ENCODE results near the gene SLBP.
"Not testable (repeated sequence)": the region's sequence is repeated elsewhere in the genome, so short reads cannot be mapped to it uniquely, and the experiment has no call there.

Gene SLBP

DNA sequence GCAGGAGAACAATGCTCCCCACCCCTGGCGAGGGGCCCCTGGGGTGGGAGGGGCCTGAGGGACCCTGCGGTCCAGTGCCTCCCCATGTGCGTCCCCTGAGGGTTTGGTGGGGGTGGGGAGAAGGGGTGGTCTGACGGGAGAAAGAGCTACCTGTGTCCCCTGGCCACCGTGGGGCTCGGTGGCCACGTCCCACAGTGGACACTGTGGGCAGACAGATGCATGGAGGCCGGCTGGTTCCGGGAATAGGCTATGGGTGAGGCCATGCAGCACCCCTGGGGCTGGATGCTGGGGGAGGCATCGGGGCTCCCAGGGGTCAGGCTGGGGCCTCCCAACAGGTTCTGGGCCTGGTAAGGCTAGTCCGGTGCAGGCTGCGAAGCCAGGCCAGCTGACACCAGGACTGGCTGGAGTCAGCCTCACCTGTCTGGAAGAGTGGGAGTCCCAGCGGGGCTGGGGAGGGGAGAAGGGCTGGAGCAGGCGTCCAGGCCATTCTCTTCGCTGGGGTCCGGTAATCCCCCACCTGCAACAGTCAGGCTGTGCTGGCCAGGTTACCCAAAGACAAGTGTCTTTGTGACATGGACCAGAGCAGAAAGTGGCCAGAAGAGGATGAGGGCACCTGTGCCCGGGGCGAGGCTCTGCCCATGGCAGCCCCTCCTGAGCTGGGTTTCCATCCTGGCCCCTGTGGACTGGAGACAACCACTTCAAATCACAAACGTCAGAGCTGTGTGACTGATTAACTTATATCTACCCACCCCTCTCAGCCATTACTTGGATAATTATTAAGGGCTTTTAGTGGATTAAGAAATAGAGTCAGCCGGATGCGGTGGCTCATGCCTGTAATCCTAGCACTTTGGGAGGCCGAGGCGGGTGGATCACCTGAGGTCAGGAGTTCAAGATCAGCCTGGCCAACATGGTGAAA lies 26.6 kb downstream of the SLBP start:
- peaks cover 12% of the 10 kb centered on the region for H3K4me1 Mint-ChIP-seq (ENCODE audit: low read depth)
- H3K27me3 Mint-ChIP-seq = no peaks in the 10 kb centered on the region
- no peak overlapping the region for H3K4me3 Mint-ChIP-seq
- peaks cover 4% of the 10 kb centered on the region for H3K36me3 Mint-ChIP-seq
- no peak overlapping the region for H3K27ac Mint-ChIP-seq
- no peaks in the 10 kb centered on the region for H3K9me3 Mint-ChIP-seq (ENCODE audit: low read depth)

GRCh38 chr4:1684506-1685234 lies 27.4 kb downstream of the SLBP start:
- no peak overlapping the region for H3K27ac Mint-ChIP-seq
- no peaks in the 10 kb centered on the region for H3K27me3 Mint-ChIP-seq
- peak overlapping the region; percentile 51 for H3K4me3 Mint-ChIP-seq
- peaks cover 12% of the 10 kb centered on the region for H3K4me1 Mint-ChIP-seq (ENCODE audit: low read depth)
- H3K9me3 Mint-ChIP-seq (ENCODE audit: low read depth) = no peaks in the 10 kb centered on the region
- peaks cover 2% of the 10 kb centered on the region for H3K36me3 Mint-ChIP-seq

GRCh38 chr4:1683736-1684505 lies 28.2 kb downstream of the SLBP start, which contains the start of gene FAM53A:
TSS of gene FAM53A (minus strand) at chr4:1684313. CDS start at chr4:1668741, 15,572 bp downstream.
- Mint-ChIP-seq H3K27me3 (no peaks in the 10 kb centered on the region), H3K9me3 (ENCODE audit: low read depth) (no peaks in the 10 kb centered on the region), H3K36me3 (no peaks in the 10 kb centered on the region), H3K4me3 (peak within 1 kb of the TSS; percentile 91), H3K4me1 (ENCODE audit: low read depth) (peaks cover 12% of the 10 kb centered on the region), H3K27ac (peak within 1 kb of the TSS; percentile 92)

DNA sequence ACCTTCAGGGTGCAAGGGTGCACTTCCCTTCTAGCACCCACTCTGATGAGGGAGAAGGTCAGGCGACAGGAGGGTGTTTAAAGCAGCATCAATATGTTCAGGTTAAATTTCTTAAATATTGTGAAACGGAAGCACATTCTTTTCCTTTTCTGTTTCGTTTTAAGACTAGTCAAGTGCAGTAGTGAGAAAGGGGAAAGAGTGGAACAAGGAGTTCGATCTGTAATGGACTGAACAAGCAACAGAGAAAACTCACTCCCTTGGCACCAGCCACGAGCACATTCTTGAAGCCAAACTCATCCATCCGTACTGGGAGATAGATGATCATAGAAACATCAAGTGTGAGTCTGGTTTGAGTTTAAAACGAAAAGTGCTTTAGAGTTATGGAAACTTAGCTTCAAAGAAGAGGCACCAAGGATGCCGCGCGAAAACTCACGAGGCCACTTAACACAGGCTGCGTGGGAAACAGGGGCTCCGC lies 28.8 kb downstream of the SLBP start:
- Mint-ChIP-seq H3K36me3 (no peaks in the 10 kb centered on the region), H3K9me3 (ENCODE audit: low read depth) (no peaks in the 10 kb centered on the region), H3K4me1 (ENCODE audit: low read depth) (peaks cover 12% of the 10 kb centered on the region), H3K27me3 (no peaks in the 10 kb centered on the region), H3K27ac (peak overlapping the region; percentile 92), H3K4me3 (peak overlapping the region; percentile 91)

GRCh38 chr4:1682860-1683259 lies 29.3 kb downstream of the SLBP start:
- no peaks in the 10 kb centered on the region for H3K27me3 Mint-ChIP-seq
- peaks cover 12% of the 10 kb centered on the region for H3K4me1 Mint-ChIP-seq (ENCODE audit: low read depth)
- peak overlapping the region; percentile 91 for H3K4me3 Mint-ChIP-seq
- H3K27ac Mint-ChIP-seq = no peak overlapping the region
- no peaks in the 10 kb centered on the region for H3K36me3 Mint-ChIP-seq
- H3K9me3 Mint-ChIP-seq (ENCODE audit: low read depth) = no peaks in the 10 kb centered on the region

GRCh38 chr4:1678244-1678643 lies 33.9 kb downstream of the SLBP start:
- no peak overlapping the region for H3K4me3 Mint-ChIP-seq
- peaks cover 8% of the 10 kb centered on the region for H3K4me1 Mint-ChIP-seq (ENCODE audit: low read depth)
- no peaks in the 10 kb centered on the region for H3K36me3 Mint-ChIP-seq
- H3K27ac Mint-ChIP-seq = no peak overlapping the region
- H3K9me3 Mint-ChIP-seq (ENCODE audit: low read depth) = no peaks in the 10 kb centered on the region
- H3K27me3 Mint-ChIP-seq = no peaks in the 10 kb centered on the region

DNA sequence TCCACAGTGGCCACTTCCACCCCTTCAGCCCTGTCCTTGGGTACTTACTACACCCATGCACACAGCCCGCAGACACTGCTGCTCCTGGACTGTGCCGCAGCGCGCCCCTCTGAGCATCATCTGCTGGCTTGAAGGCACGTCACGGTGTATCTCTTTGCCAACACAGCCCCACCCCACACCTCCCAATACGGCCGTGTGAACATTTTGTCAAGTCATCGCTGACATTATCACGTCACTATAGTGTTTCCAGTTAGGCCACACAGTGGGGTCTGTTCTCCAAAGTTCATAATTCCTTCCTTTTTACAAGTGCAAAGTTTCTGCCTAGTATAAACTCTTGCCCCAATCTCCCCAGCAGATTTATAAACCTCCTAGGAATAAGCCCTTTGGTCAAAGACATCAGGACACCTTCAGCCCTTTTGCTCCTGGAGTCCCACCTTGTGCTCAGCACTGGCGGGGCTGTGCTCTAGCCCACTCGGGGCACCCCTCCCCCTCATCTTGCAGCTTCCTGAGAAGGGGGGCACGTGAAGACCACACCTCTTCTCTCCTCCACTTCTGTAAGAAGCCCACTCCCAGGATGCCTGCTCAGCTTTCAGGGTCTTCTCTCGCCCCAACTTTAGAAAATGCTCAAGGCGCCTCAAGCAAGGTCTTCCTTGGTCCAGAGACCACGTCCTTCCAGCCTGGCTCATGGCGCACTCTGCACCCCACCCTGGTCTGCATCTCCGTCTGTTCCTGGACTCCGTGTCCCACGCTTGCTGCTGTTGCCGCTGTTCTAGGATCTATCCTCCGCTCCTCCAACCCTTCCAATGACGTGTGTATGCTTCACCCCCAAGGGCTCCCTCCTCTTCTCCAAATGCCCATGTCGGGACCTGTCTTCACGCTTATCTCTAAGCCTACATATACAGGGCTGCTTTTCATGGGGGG lies 35.3 kb downstream of the SLBP start:
- Mint-ChIP-seq H3K4me3 (no peak overlapping the region), H3K4me1 (ENCODE audit: low read depth) (no peaks in the 10 kb centered on the region), H3K27me3 (no peaks in the 10 kb centered on the region), H3K27ac (no peak overlapping the region), H3K9me3 (ENCODE audit: low read depth) (no peaks in the 10 kb centered on the region), H3K36me3 (no peaks in the 10 kb centered on the region)

DNA sequence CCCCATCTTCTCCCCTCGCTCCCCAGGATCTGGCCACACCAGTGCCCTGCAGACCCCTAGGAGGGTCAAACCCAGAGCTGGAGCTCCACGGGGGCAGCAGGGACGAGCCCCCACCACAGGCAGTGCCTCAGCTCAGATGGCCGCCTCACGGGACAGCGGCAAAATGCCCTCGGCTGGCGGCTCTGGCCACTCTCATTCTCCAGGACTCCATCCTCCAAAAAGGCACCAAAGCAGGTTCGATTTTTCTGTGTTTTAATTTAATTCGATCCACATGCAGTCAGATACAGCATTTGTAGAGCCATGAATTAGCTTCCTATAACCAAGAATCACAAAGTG lies 36.3 kb downstream of the SLBP start:
- Mint-ChIP-seq H3K36me3 (peaks cover 2% of the 10 kb centered on the region), H3K9me3 (ENCODE audit: low read depth) (no peaks in the 10 kb centered on the region), H3K27ac (no peak overlapping the region), H3K4me3 (no peak overlapping the region), H3K27me3 (no peaks in the 10 kb centered on the region), H3K4me1 (ENCODE audit: low read depth) (no peaks in the 10 kb centered on the region)

GRCh38 chr4:1675136-1675801 lies 36.9 kb downstream of the SLBP start:
- Mint-ChIP-seq H3K36me3 (peaks cover 2% of the 10 kb centered on the region), H3K9me3 (ENCODE audit: low read depth) (no peaks in the 10 kb centered on the region), H3K4me3 (no peak overlapping the region), H3K4me1 (ENCODE audit: low read depth) (no peaks in the 10 kb centered on the region), H3K27me3 (no peaks in the 10 kb centered on the region), H3K27ac (no peak overlapping the region)

GRCh38 chr4:1674682-1675081 lies 37.4 kb downstream of the SLBP start:
- Mint-ChIP-seq H3K9me3 (ENCODE audit: low read depth) (no peaks in the 10 kb centered on the region), H3K4me3 (no peak overlapping the region), H3K27ac (no peak overlapping the region), H3K27me3 (no peaks in the 10 kb centered on the region), H3K4me1 (ENCODE audit: low read depth) (no peaks in the 10 kb centered on the region), H3K36me3 (peaks cover 2% of the 10 kb centered on the region)

DNA sequence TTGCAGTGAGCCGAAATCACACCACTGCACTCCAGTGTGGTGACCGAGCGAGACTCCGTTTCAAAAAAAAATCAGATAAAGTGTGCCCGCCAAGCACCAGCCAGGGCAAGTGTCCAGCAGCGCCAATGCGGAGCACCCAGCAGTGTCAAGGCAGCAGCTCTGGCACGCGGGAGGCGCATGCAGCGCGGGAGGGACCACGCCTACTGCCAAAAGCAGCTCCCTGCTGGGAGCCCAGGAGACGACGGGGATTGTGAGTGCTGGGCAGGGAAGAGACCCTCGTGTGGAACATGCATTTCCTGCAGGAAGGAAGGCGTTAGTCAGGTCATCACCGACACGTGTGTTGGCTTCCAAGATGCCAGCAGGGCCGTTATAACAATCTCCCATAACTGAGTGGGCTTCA lies 38.4 kb downstream of the SLBP start:
- Mint-ChIP-seq H3K27ac (no peak overlapping the region), H3K4me1 (ENCODE audit: low read depth) (no peaks in the 10 kb centered on the region), H3K27me3 (no peaks in the 10 kb centered on the region), H3K4me3 (no peak overlapping the region), H3K9me3 (ENCODE audit: low read depth) (no peaks in the 10 kb centered on the region), H3K36me3 (peaks cover 2% of the 10 kb centered on the region)

DNA sequence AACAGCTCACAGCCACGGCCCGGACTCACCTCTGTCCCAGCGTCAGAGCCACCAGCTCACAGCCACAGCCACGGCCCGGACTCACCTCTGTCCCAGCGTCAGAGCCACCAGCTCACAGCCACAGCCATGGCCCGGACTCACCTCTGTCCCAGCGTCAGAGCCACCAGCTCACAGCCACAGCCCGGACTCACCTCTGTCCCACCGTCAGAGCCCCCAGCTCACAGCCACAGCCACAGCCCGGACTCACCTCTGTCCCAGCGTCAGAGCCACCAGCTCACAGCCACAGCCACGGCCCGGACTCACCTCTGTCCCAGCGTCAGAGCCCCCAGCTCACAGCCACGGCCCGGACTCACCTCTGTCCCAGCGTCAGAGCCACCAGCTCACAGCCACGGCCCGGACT lies 41.1 kb downstream of the SLBP start:
- not testable (repeated sequence) for H3K27ac Mint-ChIP-seq; H3K27me3 Mint-ChIP-seq; H3K9me3 Mint-ChIP-seq (ENCODE audit: low read depth); H3K36me3 Mint-ChIP-seq; H3K4me3 Mint-ChIP-seq; H3K4me1 Mint-ChIP-seq (ENCODE audit: low read depth)

GRCh38 chr4:1670279-1670678 lies 41.8 kb downstream of the SLBP start:
- Mint-ChIP-seq H3K9me3 (ENCODE audit: low read depth) (no peaks in the 10 kb centered on the region), H3K4me3 (no peak overlapping the region), H3K27ac (no peak overlapping the region), H3K27me3 (no peaks in the 10 kb centered on the region), H3K4me1 (ENCODE audit: low read depth) (no peaks in the 10 kb centered on the region), H3K36me3 (peaks cover 2% of the 10 kb centered on the region)

DNA sequence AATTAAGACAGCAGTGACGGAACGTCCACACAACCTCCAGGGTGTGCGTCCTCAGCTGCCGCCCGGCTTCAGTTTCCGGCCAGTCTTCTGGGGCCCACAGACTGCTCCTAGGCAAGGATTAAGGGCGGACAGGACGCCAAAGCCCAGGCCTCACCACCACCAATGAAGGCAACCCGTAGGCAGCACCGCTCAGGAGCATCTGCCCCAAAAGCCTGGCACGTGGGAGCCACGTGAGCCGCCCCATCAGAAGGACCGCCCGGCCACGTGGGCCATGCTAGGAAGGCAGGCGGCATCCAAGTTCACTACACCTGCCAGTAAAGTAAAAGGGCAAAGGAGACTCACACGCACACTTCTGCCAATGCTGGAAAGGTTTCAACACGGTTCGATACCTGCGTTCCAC lies 42.3 kb downstream of the SLBP start:
- H3K4me1 Mint-ChIP-seq (ENCODE audit: low read depth) = no peaks in the 10 kb centered on the region
- no peak overlapping the region for H3K4me3 Mint-ChIP-seq
- H3K27me3 Mint-ChIP-seq = no peaks in the 10 kb centered on the region
- no peaks in the 10 kb centered on the region for H3K9me3 Mint-ChIP-seq (ENCODE audit: low read depth)
- peaks cover 2% of the 10 kb centered on the region for H3K36me3 Mint-ChIP-seq
- no peak overlapping the region for H3K27ac Mint-ChIP-seq
